ENCODE data around the gene LTB4R.
A peak's percentile ranks its signal among the peaks of the same experiment; 100 is the strongest.

LTB4R gene

DNA sequence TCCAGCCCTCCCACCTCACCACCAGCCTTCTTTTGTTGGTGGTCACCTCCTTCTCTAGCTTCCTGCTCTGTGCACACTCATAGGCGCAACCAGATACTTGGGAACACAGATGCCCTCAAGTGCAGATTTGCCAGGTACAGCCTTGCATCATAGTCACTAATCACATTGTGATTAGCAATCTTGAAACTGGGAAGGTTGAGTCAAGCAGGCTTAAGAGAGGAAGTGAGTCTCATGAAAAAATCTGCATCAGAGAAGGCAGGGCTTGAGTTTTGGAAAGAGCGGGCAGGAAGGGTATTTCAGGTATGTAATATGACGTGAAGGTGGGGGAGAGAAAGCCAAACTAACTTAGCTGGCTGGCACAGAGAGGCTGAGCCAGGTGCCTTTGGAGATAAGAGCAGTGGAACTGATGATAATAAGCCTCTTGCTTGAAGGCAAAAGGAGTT is 37.2 kb upstream of the LTB4R start:
- peaks cover 0 to 10% (median 2%) of the 10 kb centered on the region in 3 donors for H3K36me3 ChIP-seq
- intact Hi-C loops (cut with DNase I; ENCODE audit: low total_unique reads), result no loop called here
- H3K4me1 ChIP-seq, result peaks cover 0 to 12% (median 8%) of the 10 kb centered on the region in 4 donors
- TF ChIP-seq, protein P1, sequence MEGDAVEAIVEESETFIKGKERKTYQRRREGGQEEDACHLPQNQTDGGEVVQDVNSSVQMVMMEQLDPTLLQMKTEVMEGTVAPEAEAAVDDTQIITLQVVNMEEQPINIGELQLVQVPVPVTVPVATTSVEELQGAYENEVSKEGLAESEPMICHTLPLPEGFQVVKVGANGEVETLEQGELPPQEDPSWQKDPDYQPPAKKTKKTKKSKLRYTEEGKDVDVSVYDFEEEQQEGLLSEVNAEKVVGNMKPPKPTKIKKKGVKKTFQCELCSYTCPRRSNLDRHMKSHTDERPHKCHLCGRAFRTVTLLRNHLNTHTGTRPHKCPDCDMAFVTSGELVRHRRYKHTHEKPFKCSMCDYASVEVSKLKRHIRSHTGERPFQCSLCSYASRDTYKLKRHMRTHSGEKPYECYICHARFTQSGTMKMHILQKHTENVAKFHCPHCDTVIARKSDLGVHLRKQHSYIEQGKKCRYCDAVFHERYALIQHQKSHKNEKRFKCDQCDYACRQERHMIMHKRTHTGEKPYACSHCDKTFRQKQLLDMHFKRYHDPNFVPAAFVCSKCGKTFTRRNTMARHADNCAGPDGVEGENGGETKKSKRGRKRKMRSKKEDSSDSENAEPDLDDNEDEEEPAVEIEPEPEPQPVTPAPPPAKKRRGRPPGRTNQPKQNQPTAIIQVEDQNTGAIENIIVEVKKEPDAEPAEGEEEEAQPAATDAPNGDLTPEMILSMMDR (IDR thresholded peaks at IDR 0.05), result no peak
- H3K9me3 ChIP-seq, result no peaks in the 10 kb centered on the region
- DNase-seq, result no peak
- no peaks in the 10 kb centered on the region for H3K27me3 ChIP-seq
- H3K27ac ChIP-seq, result no peak overlapping the region
- H3K4me3 ChIP-seq, result no peak overlapping the region

DNA sequence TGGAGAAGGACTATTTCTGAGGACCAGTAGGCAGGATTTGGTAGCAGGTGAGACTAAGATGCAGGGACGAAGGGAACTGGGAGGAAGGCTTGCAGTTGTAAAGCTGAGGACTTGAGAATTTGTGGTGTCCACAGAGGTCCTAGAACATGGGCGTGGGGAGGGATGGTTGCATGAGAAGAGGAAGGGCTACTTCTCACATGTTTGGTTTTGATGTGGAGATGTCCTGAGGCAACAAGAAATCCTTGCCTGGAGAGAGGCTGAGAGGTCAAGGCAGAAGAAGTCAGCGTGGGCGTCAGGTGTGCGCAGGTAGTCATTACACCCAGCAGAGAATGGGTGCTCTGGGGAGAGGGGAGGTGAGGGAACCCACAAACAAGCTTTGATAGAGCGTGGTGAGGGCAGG is 34.2 kb upstream of the LTB4R start:
- no peaks in the 10 kb centered on the region for H3K27me3 ChIP-seq
- intact Hi-C loops (cut with DNase I; ENCODE audit: low total_unique reads), result no loop called here
- H3K4me3 ChIP-seq, result no peak overlapping the region
- H3K9me3 ChIP-seq, result no peaks in the 10 kb centered on the region
- TF ChIP-seq, protein P1 (IDR thresholded peaks at IDR 0.05), result no peak
- no peak for DNase-seq
- no peaks in the 10 kb centered on the region for H3K36me3 ChIP-seq
- no peak overlapping the region for H3K27ac ChIP-seq
- peaks cover 0 to under 1% (median under 1%) of the 10 kb centered on the region in 4 donors for H3K4me1 ChIP-seq

DNA sequence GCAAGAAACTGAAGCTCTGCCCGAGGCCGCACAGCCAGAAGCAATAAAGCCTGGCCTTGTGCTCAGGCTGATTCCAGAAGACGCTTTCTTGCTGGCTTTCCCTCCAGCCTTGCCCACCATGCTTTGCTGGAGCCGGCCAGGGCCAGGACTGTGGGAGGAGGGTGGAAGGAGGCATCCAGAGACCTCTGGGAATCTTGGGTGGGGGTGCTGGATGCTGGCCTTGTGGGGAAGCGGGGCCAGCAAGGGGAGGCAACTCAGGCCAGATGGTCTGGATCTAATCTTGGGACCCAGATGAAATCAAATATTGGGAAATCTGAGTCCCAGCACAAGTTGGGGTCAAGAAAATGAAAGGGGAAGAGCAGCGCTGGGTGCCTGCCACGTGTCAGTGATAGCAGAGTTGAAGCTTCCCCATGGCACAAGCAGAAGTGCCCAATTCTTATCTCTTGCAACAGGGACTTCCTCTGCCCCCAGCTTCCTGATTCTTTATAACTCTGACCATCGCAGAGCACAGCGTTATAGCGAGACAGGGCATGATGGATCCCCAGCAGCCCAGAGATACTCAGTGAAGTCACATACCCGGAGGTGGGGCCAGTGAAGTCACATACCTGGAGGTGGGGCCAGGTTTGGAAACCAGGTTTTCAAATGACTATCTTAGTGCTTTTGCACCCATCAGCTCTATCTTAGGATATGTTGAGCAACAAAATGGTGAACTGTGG is 33.5 kb upstream of the LTB4R start:
- DNase-seq, result peak in 1 of 2 donors; percentile 28
- no peaks in the 10 kb centered on the region for H3K9me3 ChIP-seq
- no peaks in the 10 kb centered on the region for H3K4me1 ChIP-seq
- no peak overlapping the region for H3K27ac ChIP-seq
- TF ChIP-seq, protein P1 (IDR thresholded peaks at IDR 0.05), result no peak
- no peaks in the 10 kb centered on the region for H3K27me3 ChIP-seq
- no peaks in the 10 kb centered on the region for H3K36me3 ChIP-seq
- intact Hi-C loops (cut with DNase I; ENCODE audit: low total_unique reads), result no loop called here
- H3K4me3 ChIP-seq, result no peak overlapping the region

DNA sequence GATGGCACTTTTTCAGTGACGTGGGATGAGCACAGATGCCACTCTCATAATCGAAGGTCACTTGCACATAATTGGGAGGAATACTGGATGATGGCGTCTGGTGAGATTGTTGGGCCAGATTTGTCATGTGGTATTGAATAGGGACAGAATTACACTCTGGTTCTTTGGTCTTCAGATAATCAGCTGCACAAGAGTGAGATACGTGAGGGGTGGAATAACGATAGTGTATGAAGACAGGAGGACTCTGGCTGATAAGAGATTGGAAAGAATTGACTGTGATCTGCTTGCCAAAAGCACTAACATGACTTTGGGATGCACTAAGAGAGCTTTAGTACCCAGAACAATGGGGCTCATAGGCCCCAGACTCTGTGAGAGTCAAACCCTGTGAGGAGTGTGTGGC is 32.9 kb upstream of the LTB4R start:
- Histone ChIP-seq H3K27me3 (no peaks in the 10 kb centered on the region), H3K27ac (no peak overlapping the region), H3K9me3 (no peaks in the 10 kb centered on the region), H3K4me3 (no peak overlapping the region), H3K4me1 (no peaks in the 10 kb centered on the region), H3K36me3 (no peaks in the 10 kb centered on the region)
- TF ChIP-seq, protein P1 (IDR thresholded peaks at IDR 0.05), result no peak
- intact Hi-C loops (cut with DNase I; ENCODE audit: low total_unique reads), result no loop called here
- no peak for DNase-seq

DNA sequence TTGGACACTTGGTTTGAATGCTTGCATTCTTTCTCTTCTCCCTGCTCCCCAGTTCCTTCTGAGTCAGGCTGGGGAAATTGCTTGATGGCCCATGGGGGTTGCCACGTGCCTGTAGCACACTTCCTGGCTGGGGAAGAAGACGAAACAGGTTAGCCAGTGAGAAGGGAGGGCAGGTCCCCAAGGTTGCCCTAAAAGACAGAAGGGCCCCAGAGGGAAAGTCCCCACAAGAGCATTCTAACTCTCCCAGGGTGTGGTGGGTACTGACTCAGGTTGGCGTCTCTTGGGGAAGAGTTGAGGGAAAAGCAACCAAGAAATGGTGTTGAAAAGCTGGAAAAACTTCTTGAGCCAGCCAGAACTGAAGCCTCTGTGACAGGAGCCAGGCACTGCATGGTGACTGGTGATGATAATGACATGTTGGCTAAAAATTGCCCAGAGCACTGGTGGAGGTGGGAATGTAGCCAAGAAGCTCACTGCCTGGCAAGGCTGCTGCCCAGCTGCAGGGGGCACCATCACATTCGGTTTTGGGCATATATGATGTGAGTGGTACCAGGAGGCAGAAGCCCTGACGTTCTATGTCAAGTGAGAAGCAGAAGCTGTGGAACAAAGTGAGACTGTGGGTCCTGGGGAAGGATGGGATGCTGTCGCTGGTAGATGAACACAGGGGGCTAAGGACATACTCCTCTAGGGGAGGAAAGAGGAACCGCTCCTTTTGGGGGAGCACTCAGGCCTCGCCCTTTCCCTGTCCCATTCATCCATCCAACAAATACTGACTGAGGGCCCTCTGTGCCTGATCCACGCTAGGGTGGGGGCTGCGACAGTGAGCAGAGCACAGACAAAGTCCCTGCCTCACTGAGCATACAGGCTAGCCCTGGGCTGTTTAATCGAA is 31.8 kb upstream of the LTB4R start:
- Histone ChIP-seq H3K36me3 (no peaks in the 10 kb centered on the region), H3K9me3 (no peaks in the 10 kb centered on the region), H3K27me3 (no peaks in the 10 kb centered on the region), H3K27ac (no peak overlapping the region), H3K4me1 (no peaks in the 10 kb centered on the region), H3K4me3 (no peak overlapping the region)
- TF ChIP-seq, protein P1 (IDR thresholded peaks at IDR 0.05), result no peak
- intact Hi-C loops (cut with DNase I; ENCODE audit: low total_unique reads), result no loop called here
- DNase-seq, result no peak
